H1 (cell line): Measurements from ENCODE around the gene SNTG2. TPM values are rescaled to one million over a fixed set of nuclear protein-coding genes. Genes with fewer than 3 reads are reported as not detected.

ENCODE experiments used
- CTCF ChIA-PET: fragments of 300-600 bp; sonication (Branson Sonifier 250); formaldehyde crosslinking; loops from one replicate; lab custom pipeline; 2021; ENCODE audit not compliant: partially characterized antibody; lab: Charles Lee
- POLR2A ChIA-PET: fragments of 300-600 bp; sonication (Branson Sonifier 250); formaldehyde crosslinking; loops from one replicate; lab custom pipeline; 2021; ENCODE audit warnings: inconsistent platforms; ENCODE audit not compliant: partially characterized antibody; lab: Charles Lee
- DNase-seq, 2 experiments: peaks; one replicate each; pipeline versions ENCODE4 v3.0.0 to v3.0.0-alpha.2; 2010 to 2022; ENCODE audit warnings: low spot score in 2 of 2, low read depth in 1 of 2, mixed read lengths in 1 of 2
- FAIRE-seq: peaks from 2 replicates; lab custom pipeline; 2011; peaks lifted over from hg19 to GRCh38; lab: Jason Lieb, UNC
- H2AFZ ChIP-seq: 2 replicates; pipeline ENCODE4 v1.8.1; 2012; ENCODE audit warnings: low read length, inconsistent platforms
- H2AK5ac ChIP-seq: 2 replicates; pipeline ENCODE4 v1.6.1; 2013; ENCODE audit warnings: low read depth, low read length
- H2BK120ac ChIP-seq: replicated peaks from 2 replicates; pipeline ENCODE3; 2013; ENCODE audit warnings: low read depth, low read length, inconsistent platforms
- H2BK12ac ChIP-seq: 2 replicates; pipeline ENCODE4 v1.6.1; 2013; ENCODE audit warnings: low read depth, low read length
- H2BK15ac ChIP-seq: 2 replicates; pipeline ENCODE4 v1.6.1; 2013; ENCODE audit warnings: low read length
- H2BK20ac ChIP-seq: 2 replicates; pipeline ENCODE4 v1.6.1; 2013; ENCODE audit warnings: low read length
- H2BK5ac ChIP-seq: 2 replicates; pipeline ENCODE4 v1.6.1; 2013; ENCODE audit warnings: low read depth, low read length
- H3K14ac ChIP-seq: 2 replicates; pipeline ENCODE4 v1.6.1; 2013; ENCODE audit warnings: inconsistent platforms; ENCODE audit not compliant: insufficient read length
- H3K18ac ChIP-seq: 2 replicates; pipeline ENCODE4 v1.6.1; 2013; ENCODE audit warnings: low read length; ENCODE audit errors: extremely low read depth
- H3K23ac ChIP-seq: 2 replicates; pipeline ENCODE4 v1.6.1; 2013; ENCODE audit warnings: inconsistent platforms; ENCODE audit not compliant: insufficient read length
- H3K23me2 ChIP-seq: 2 replicates; pipeline ENCODE4 v1.6.1; 2013; ENCODE audit warnings: low read depth, low read length
- H3K27ac ChIP-seq: 2 replicates; pipeline ENCODE4 v1.6.1; 2011; ENCODE audit warnings: low read depth, low read length, inconsistent platforms
- H3K27me3 ChIP-seq, 4 experiments: replicated peaks in 1 of 4; 1 replicate in 1 of 4; 2 replicates in 3 of 4; pipeline versions ENCODE4 v1.6.1 to v1.8.1; 2011 to 2013; ENCODE audit warnings: low read length in 3 of 4, mild to moderate bottlenecking in 3 of 4, inconsistent platforms in 2 of 4, mixed read lengths in 2 of 4, moderate library complexity in 1 of 4; ENCODE audit not compliant: control insufficient read depth in 3 of 4, insufficient read depth in 3 of 4; ENCODE audit errors: extremely low read depth in 1 of 4
- H3K36me3 ChIP-seq, 4 experiments: 2 replicates each; pipeline versions ENCODE4 v1.6.1 to v1.8.1; 2011 to 2013; ENCODE audit warnings: mild to moderate bottlenecking in 4 of 4, low read length in 3 of 4, moderate library complexity in 2 of 4, control low read depth in 1 of 4, inconsistent platforms in 1 of 4; ENCODE audit not compliant: insufficient read depth in 4 of 4, control insufficient read depth in 2 of 4
- H3K4ac ChIP-seq: replicated peaks from 2 replicates; pipeline ENCODE3; 2013; ENCODE audit warnings: low read length, low read depth, mixed read lengths, inconsistent platforms; ENCODE audit not compliant: insufficient read length
- H3K4me1 ChIP-seq, 4 experiments: replicated peaks in 1 of 4; 1 replicate in 1 of 4; 2 replicates in 3 of 4; pipeline versions ENCODE4 v1.6.1 to v1.8.1; 2011 to 2013; ENCODE audit warnings: low read length in 3 of 4, inconsistent platforms in 2 of 4, mixed read lengths in 1 of 4; ENCODE audit not compliant: insufficient read depth in 4 of 4, control insufficient read depth in 3 of 4
- H3K4me2 ChIP-seq, 2 experiments: 2 replicates each; pipeline versions ENCODE4 v1.6.1 to v1.8.1; 2011 to 2013; ENCODE audit warnings: low read depth in 2 of 2, low read length in 2 of 2, control low read depth in 1 of 2, inconsistent platforms in 1 of 2, mild to moderate bottlenecking in 1 of 2; ENCODE audit not compliant: insufficient read depth in 1 of 2
- H3K4me3 ChIP-seq, 4 experiments: fragments of 200-600, 300-600 bp in 1 of 4; sonication (generic), shearing (Covaris generic), sonication (Bioruptor Twin) in 1 of 4; 2 replicates each; pipeline versions ENCODE4 v1.5.1 to v1.8.1; 2011 to 2016; ENCODE audit warnings: low read length in 4 of 4, low read depth in 3 of 4, control low read depth in 2 of 4, inconsistent platforms in 2 of 4, mild to moderate bottlenecking in 2 of 4, mixed read lengths in 1 of 4, moderate library complexity in 1 of 4; ENCODE audit not compliant: insufficient read depth in 2 of 4; ENCODE audit errors: extremely low read depth in 1 of 4
- H3K56ac ChIP-seq: replicated peaks from 2 replicates; pipeline ENCODE3; 2013; ENCODE audit warnings: low read depth, mild to moderate bottlenecking, mixed read lengths, low read length, inconsistent platforms; ENCODE audit not compliant: insufficient read length
- H3K79me1 ChIP-seq: 2 replicates; pipeline ENCODE4 v1.6.1; 2013; ENCODE audit warnings: low read depth, low read length, control low read depth
- H3K79me2 ChIP-seq, 2 experiments: 2 replicates each; pipeline versions ENCODE4 v1.6.1 to v1.8.1; 2012 to 2013; ENCODE audit warnings: low read length in 2 of 2, mild to moderate bottlenecking in 2 of 2, inconsistent platforms in 1 of 2; ENCODE audit not compliant: insufficient read depth in 2 of 2, control insufficient read depth in 1 of 2
- H3K9ac ChIP-seq, 4 experiments: replicated peaks in 1 of 4; 1 replicate in 1 of 4; 2 replicates in 3 of 4; pipeline versions ENCODE4 v1.6.1 to v1.8.1; 2011 to 2013; ENCODE audit warnings: low read depth in 3 of 4, low read length in 3 of 4, control low read depth in 2 of 4, mild to moderate bottlenecking in 2 of 4, moderate library complexity in 2 of 4, inconsistent platforms in 1 of 4; ENCODE audit errors: extremely low read depth in 1 of 4
- H3K9me3 ChIP-seq, 2 experiments: 2 replicates each; pipeline versions ENCODE4 v1.6.1 to v1.8.1; 2012 to 2013; ENCODE audit warnings: mild to moderate bottlenecking in 2 of 2, moderate library complexity in 2 of 2, control low read depth in 1 of 2, inconsistent platforms in 1 of 2, low read depth in 1 of 2, low read length in 1 of 2, mixed read lengths in 1 of 2; ENCODE audit not compliant: insufficient read depth in 2 of 2
- H4K20me1 ChIP-seq, 2 experiments: replicated peaks in 1 of 2; 2 replicates each; pipeline versions ENCODE3 to v1.8.1; 2011 to 2013; ENCODE audit warnings: inconsistent platforms in 2 of 2, low read length in 2 of 2, mild to moderate bottlenecking in 1 of 2; ENCODE audit not compliant: insufficient read depth in 2 of 2, control insufficient read depth in 1 of 2
- H4K5ac ChIP-seq: 2 replicates; pipeline ENCODE4 v1.6.1; 2013; ENCODE audit warnings: low read length, low read depth, mixed read lengths, inconsistent platforms; ENCODE audit not compliant: insufficient read length
- H4K8ac ChIP-seq: 2 replicates; pipeline ENCODE4 v1.8.0; 2013; ENCODE audit warnings: mild to moderate bottlenecking, moderate library complexity, low read length, inconsistent platforms; ENCODE audit not compliant: insufficient read depth; ENCODE audit errors: extremely low read depth
- H4K91ac ChIP-seq: replicated peaks from 2 replicates; pipeline ENCODE3; 2013; ENCODE audit warnings: low read length, mixed read lengths, inconsistent platforms; ENCODE audit not compliant: insufficient read length
- BRCA1 ChIP-seq: IDR thresholded peaks from 2 replicates; pipeline ENCODE4 v1.6.1; 2012; ENCODE audit warnings: low read depth, low read length, improper control_type of control experiment
- CBX5 ChIP-seq: fragments of 300-800, 300-1000 bp; sonication (generic); IDR thresholded peaks from 2 replicates; pipeline ENCODE4 v1.7.1; 2016; ENCODE audit warnings: antibody characterized with exemption, low read length, low read depth
- CEBPB ChIP-seq: IDR thresholded peaks from 2 replicates; pipeline ENCODE4 v1.6.1; 2012; ENCODE audit warnings: low read depth, low read length
- CTBP2 ChIP-seq: IDR thresholded peaks from 2 replicates; pipeline ENCODE4 v1.7.0; 2011; ENCODE audit warnings: borderline replicate concordance, mild to moderate bottlenecking, moderate library complexity, mixed read lengths, low read length; ENCODE audit not compliant: insufficient read depth, insufficient read length
- EP300 ChIP-seq, 2 experiments: IDR thresholded peaks; 1 replicate in 1 of 2; 2 replicates in 1 of 2; pipeline ENCODE4 v1.6.1; 2011 to 2012; ENCODE audit warnings: low read depth in 2 of 2, low read length in 2 of 2, mild to moderate bottlenecking in 2 of 2, borderline replicate concordance in 1 of 2, inconsistent platforms in 1 of 2, moderate library complexity in 1 of 2
- GTF2F1 ChIP-seq: IDR thresholded peaks from 2 replicates; pipeline ENCODE4 v1.6.1; 2012; ENCODE audit warnings: low read depth, low read length, improper control_type of control experiment, borderline replicate concordance
- SRF ChIP-seq: IDR thresholded peaks from 2 replicates; pipeline ENCODE4 v1.6.1; 2011; ENCODE audit warnings: mild to moderate bottlenecking, low read depth, low read length, moderate library complexity
- TAF1 ChIP-seq: IDR thresholded peaks from 2 replicates; pipeline ENCODE4 v1.6.1; 2011; ENCODE audit warnings: mild to moderate bottlenecking, low read depth, low read length
- TCF12 ChIP-seq: IDR thresholded peaks from 2 replicates; pipeline ENCODE4 v1.6.1; 2011; ENCODE audit warnings: low read depth, mild to moderate bottlenecking, low read length
- ZNF274 ChIP-seq: IDR thresholded peaks from 2 replicates; pipeline ENCODE4 v1.7.0; 2012; ENCODE audit warnings: low read length, borderline replicate concordance; ENCODE audit errors: extremely low read depth
- WGBS, 2 experiments: shearing (Covaris generic) in 1 of 2; methylation state at CpG; one replicate each; pipeline versions ENCODE4 v1.1.6 to v1.1.7; 2013 to 2015; ENCODE audit warnings: low lambda C conversion rate in 2 of 2, mixed read lengths in 2 of 2, inconsistent platforms in 1 of 2, low coverage in 1 of 2, missing lambda C conversion rate in 1 of 2; ENCODE audit not compliant: insufficient replicate concordance in 2 of 2, insufficient coverage in 1 of 2, insufficient read length in 1 of 2; ENCODE audit errors: extremely low coverage in 1 of 2, missing lambda C conversion rate in 1 of 2; 5-methylcytosine and 5-hydroxymethylcytosine counted together
- polyA plus RNA-seq, 7 experiments: library from polyadenylated mRNA; depleted of rRNA in 3 of 7; stranded (reverse) in 5 of 7; unstranded in 2 of 7; fragments of >200 nt in 5 of 7; fragments of 200-250 nt in 2 of 7; gene quantifications; 1 replicate in 5 of 7; 2 replicates in 1 of 7; 4 replicates in 1 of 7; pipeline versions ENCODE4 v1.2.1 to v1.2.3, GENCODE V29; 2011 to 2013; ENCODE audit warnings: missing spikeins in 2 of 7, mixed read lengths in 2 of 7
- total RNA-seq: library from RNA; stranded (reverse); fragmentation: NEBNext Ultra II Directional; extraction: Animal tissue kit (Norgen Biotek cat#: 25700); gene quantifications from 2 replicates; pipeline ENCODE4 v1.2.1, GENCODE V29; 2021
- TF ChIP-seq, protein P1 (sequence below): IDR thresholded peaks from 2 replicates; pipeline ENCODE4 v1.6.1; 2012; ENCODE audit warnings: inconsistent platforms
- TF ChIP-seq, protein P2 (sequence below): IDR thresholded peaks from 2 replicates; pipeline ENCODE4 v1.6.1; 2012; ENCODE audit warnings: low read length, inconsistent platforms

SNTG2 gene
- total and polyA plus RNA-seq, 2 of the 8 experiments (the other 6 are each of a cell fraction or from before 2014, with no cell fraction given): 6.6 to 18.1 TPM

DNA sequence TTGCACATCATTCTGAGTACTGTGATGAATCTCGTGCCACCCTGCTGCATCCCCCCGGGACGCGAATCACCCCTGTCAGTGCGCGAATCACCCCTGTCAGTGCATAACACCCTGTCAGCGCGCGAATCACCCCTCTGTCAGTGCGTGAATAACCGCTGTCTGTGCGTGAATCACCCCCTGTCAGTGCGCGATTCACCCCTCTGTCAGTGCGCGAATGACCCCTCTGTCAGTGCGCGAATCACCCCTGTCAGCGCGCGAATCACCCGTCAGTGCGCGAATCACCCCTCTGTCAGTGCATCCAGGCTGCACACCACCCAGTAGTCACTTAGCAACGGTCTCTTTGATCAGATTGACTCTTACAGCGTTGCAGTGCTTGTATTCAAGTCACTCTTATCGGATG lies 328.2 kb downstream of the SNTG2 start:
- Histone ChIP-seq H4K20me1 (peaks cover 0 to 4% of the 10 kb centered on the region in 2 experiments), H3K23me2 (peaks cover 5% of the 10 kb centered on the region; the same call in 1 of the 2 replicates), H2BK120ac (no peak overlapping the region), H3K27me3 (no peaks in the 10 kb centered on the region), H3K79me1 (peaks cover 4% of the 10 kb centered on the region; the same call in 1 of the 2 replicates), H2AK5ac (no peak overlapping the region), H3K27ac (no peak overlapping the region), H2BK20ac (no peak overlapping the region), H3K36me3 (no peaks in the 10 kb centered on the region; a peak in 2 of 8 replicates), H2BK15ac (no peak overlapping the region), H2BK12ac (no peak overlapping the region), H3K56ac (no peak overlapping the region), H2AFZ (no peak overlapping the region), H3K79me2 (no peaks in the 10 kb centered on the region), H3K4ac (no peak overlapping the region), H4K91ac (no peak overlapping the region), H3K9ac (no peak overlapping the region), H4K5ac (no peak overlapping the region), H3K4me1 (no peaks in the 10 kb centered on the region), H3K9me3 (peaks cover 8 to 9% of the 10 kb centered on the region in 2 experiments; a peak in 3 of 4 replicates), H3K4me2 (no peak overlapping the region), H4K8ac (no peak overlapping the region), H3K14ac (no peak overlapping the region), H3K18ac (no peak overlapping the region), H3K23ac (no peak overlapping the region), H3K4me3 (no peak overlapping the region), H2BK5ac (no peak overlapping the region)
- FAIRE-seq: no peak
- 89% methylated on average over 27 of the region's 27 CpGs; no CpG with 5 or more reads in 1 of the 2 experiments for WGBS, 2 experiments
- CTCF ChIA-PET: no interaction called here
- POLR2A ChIA-PET: no interaction called here
- no peak for DNase-seq
- TF ChIP-seq ZNF274: no peak
- no peak for TF ChIP-seq GTF2F1
- TF ChIP-seq CBX5: no peak
- no peak for TF ChIP-seq EP300 (IDR thresholded peaks at IDR 0.05; ENCODE audit: borderline replicate concordance in 1 of 2, low read depth in 2 of 2, low read length in 2 of 2)
- TF ChIP-seq CTBP2: no peak
- TF ChIP-seq BRCA1: no peak
- TF ChIP-seq TCF12: no peak
- TF ChIP-seq, protein P1, sequence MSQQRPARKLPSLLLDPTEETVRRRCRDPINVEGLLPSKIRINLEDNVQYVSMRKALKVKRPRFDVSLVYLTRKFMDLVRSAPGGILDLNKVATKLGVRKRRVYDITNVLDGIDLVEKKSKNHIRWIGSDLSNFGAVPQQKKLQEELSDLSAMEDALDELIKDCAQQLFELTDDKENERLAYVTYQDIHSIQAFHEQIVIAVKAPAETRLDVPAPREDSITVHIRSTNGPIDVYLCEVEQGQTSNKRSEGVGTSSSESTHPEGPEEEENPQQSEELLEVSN: no peak
- TF ChIP-seq SRF: no peak
- no peak for TF ChIP-seq TAF1
- TF ChIP-seq CEBPB: no peak
- TF ChIP-seq, protein P2, sequence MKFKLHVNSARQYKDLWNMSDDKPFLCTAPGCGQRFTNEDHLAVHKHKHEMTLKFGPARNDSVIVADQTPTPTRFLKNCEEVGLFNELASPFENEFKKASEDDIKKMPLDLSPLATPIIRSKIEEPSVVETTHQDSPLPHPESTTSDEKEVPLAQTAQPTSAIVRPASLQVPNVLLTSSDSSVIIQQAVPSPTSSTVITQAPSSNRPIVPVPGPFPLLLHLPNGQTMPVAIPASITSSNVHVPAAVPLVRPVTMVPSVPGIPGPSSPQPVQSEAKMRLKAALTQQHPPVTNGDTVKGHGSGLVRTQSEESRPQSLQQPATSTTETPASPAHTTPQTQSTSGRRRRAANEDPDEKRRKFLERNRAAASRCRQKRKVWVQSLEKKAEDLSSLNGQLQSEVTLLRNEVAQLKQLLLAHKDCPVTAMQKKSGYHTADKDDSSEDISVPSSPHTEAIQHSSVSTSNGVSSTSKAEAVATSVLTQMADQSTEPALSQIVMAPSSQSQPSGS: no peak
